ELR (cell line): Measurements from ENCODE around the gene RICTOR.
"Not testable (repeated sequence)": the region's sequence is repeated elsewhere in the genome, so short reads cannot be mapped to it uniquely, and the experiment has no call there.

ENCODE experiments used
- DNase-seq: peaks from one replicate; pipeline ENCODE4 v3.0.0-alpha.2; 2015; ENCODE audit warnings: low read depth

The RICTOR gene

DNA sequence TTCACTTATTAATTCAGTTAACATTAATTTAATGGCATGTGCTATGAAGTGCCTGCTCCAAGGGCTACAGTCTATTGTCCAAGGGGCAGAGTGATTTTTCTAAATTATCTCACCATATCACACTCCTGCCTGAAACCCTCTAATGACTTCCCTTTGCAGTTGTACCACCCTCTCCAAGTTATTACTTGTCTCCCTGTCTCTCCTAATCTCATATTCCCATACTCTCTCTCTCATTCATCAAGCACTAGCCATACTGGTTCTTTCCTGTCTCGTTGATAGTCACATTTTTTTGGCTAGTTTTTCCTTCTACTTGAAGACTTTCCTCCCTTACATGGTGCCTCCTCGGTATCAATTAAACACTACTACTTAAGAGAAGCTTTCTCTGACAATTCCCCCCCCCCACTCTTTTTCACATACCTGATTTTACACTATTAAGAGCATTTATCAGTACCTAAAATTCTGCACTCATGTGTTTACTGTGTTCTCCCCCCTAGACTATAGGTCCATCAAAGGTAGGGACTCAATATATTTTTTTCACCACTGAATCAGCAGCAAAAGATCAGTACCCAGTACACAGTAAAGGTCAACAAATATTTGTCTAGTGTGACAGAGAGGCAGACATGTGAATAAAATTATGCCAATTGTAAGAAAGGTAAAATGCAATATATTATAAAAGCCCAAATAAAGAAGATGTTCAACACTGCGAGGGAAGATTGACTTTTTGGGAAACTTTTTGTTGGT, 19.0 kb downstream of the RICTOR start:
- DNase-seq = no peak

GRCh38 chr5:39053189-39053588, 21.0 kb downstream of the RICTOR start:
- DNase-seq = no peak

- no peak for DNase-seq
These were observed 22.1 kb downstream of the RICTOR start for GRCh38 chr5:39052141-39052540.

DNA sequence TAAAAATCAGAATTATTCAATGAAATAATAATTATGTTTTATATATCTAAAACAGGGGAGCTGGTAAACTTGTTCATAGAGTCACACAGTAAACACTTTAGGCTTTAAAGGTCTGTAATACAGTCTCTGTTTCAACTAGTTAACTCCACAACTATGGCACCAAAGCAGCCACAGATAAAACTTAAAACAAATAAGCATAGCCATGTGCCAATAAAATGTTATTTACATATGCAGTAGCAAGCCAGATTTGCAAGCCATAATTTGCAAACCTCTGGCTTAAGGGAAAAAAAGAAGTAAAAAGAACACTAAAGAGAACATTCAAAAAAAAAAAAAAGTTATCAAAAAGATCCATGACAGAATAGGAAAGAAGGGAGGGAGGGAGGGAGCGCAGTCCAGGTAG, 24.9 kb downstream of the RICTOR start:
- no peak for DNase-seq

DNA sequence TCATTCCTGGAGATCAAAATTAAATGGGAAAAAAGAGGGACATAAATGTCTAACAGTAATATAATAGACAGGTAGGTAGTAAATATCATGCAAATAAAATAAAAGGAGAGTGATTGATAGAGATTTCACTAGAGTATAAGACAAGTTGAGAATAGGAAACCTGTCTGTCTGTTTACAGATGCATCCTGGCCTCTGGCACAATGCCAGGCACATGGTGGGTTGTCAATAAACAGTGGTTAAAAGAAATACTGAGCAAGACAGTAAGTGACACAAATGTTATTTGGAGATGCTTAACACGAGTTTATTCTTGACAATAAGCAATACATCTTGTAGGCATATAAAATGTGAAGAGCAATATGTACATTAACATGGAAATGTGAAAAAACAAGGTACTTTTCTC, 33.3 kb downstream of the RICTOR start:
- DNase-seq = no peak

DNA sequence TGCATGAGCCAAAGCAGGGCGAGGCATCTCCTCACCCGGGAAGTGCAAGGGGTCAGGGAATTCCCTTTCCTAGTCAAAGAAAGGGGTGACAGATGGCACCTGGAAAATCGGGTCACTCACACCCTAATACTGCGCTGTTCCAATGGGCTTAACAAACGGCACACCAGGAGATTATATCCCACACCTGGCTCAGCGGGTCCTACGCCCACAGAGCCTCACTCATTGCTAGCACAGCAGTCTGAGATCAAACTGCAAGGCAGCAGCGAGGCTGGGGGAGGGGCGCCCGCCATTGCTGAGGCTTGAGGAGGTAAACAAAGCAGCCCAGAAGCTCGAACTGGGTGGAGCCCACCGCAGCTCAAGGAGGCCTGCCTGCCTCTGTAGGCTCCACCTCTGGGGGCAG, 39.7 kb downstream of the RICTOR start:
- DNase-seq = not testable (repeated sequence)

DNA sequence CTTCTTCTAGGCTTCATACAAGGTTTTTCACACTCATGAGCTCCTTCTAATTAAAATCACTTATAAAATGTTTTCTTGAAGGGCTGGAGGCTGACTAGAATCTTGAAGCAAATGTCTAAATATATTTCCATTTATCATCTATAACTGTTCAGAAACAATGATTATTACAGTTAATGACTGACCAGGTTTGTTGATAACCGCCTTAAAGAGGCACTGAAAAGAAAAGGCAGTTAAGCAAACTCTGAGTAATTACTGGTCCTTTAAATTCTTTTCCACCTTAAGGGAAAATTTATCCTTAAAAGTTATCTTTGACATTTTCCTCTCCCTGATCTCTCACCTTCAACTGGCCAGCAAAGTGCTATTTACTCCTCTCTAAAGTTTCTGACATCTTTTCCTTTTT, 43.2 kb downstream of the RICTOR start:
- no peak for DNase-seq

DNA sequence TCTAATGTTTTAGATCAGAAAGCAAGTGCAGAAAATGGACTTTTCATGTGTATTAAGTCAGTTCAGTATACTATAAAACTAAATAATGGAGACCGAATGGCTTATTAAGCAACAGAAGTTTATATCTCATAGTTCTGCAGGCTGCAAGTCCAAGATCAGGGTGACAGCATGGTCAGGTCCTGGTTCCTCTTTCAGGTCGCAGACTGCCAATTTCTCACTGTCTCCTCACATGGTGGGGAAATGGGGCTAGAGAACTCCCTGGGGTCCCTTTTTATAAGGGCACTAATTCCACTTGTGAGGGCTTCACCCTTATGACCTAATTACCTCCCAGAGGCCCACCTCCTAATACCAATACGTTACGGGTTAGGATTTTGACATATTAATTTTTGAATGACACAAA, 48.7 kb downstream of the RICTOR start:
- DNase-seq = no peak

- peak; percentile 61 for DNase-seq
These were observed 49.3 kb downstream of the RICTOR start for GRCh38 chr5:39024884-39025283.

- DNase-seq = peak; percentile 9
These were observed 50.2 kb downstream of the RICTOR start for GRCh38 chr5:39024005-39024404.

DNA sequence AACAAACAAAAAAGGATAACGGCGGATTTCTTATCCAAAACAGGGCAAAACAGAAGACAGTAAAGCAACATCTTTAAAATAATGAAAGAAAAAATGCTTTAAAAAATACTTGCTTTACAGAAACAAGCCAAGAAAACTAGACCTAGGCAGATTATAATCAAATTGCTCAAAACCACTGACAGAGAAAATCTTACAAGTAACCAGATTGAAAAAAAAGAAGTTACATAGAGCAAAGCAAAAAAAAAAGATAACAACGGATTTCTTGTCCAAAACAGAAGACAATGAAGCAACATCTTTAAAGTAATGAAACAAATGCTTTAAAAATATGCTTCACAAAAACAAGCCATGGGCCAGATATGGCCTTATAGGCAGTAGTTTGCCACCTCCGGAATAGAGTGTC, 51.1 kb downstream of the RICTOR start:
- DNase-seq = no peak

- DNase-seq = no peak
These were observed 52.0 kb downstream of the RICTOR start for GRCh38 chr5:39022151-39022550.

DNA sequence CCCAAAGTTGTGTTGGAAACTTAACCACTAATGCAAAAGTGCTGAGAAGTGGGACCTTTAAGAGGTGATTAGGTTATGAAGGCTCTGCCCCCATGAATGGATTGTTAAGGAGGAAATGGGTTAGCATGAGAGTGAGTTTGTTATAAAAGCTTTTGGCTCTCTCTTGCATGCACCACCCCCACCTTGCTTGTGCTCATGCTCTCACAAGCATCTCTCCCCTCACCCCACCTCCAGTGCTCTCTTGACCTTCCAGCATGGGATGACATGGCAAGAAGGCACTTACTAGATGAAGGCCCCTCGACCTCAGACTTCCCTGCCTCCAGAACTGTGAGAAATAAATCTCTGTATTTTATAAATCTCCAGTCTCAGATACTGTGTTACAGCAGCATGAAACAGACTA, 52.8 kb downstream of the RICTOR start:
- no peak for DNase-seq

DNA sequence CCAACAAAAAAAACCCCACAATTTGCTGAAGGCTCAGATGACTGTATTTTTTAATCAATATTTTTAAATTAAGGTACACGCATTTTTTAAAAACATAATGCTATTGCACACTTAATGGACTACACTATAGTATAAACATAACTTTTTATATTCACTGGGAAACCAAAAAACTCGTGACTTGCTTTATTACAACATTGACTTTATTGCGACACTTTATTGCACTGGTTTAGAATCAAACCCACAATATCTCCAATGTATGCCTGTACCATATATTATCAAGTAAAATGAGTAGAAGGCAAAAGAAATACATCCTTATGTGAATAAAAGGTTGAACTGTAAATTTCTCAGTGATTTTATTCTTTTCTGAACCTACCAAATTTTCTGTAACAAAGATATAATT, 53.7 kb downstream of the RICTOR start:
- DNase-seq = no peak

- DNase-seq = no peak
These were observed 54.9 kb downstream of the RICTOR start for GRCh38 chr5:39019254-39019653.

- no peak for DNase-seq
These were observed 56.7 kb downstream of the RICTOR start for GRCh38 chr5:39017504-39017903.

DNA sequence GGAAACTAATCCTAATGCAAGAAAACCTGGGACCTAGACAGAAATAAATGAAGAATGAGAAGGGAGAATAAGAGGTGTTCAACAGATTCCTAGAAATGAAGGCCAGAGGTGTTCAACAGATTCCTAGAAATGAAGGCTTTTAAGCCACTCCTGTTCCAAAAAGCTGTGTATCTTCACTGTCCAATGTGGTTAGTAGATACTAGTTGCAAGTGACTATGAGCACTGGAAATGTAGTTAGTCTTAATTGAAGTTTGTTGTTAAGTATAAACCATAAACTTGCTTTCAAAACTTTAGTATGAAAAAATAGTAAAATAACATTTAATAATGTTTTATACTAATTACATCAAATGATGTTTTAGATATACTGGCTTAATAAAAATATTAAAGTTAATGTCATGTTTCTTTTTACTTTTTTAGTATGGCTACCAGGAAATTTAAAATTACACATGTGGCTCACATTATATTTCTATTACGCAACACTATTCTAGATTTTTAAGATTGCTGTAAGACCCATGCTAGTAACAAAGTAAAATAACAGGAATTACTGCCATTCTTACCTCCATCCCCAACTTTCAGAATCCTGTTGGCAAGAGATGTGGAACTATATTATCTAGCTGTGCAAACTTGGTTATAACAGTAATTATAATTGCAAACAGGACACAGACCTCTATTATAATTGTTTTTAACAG, 57.5 kb downstream of the RICTOR start:
- DNase-seq = peak; percentile 15

GRCh38 chr5:39015743-39016586, 58.2 kb downstream of the RICTOR start:
- peak; percentile 83 for DNase-seq

DNA sequence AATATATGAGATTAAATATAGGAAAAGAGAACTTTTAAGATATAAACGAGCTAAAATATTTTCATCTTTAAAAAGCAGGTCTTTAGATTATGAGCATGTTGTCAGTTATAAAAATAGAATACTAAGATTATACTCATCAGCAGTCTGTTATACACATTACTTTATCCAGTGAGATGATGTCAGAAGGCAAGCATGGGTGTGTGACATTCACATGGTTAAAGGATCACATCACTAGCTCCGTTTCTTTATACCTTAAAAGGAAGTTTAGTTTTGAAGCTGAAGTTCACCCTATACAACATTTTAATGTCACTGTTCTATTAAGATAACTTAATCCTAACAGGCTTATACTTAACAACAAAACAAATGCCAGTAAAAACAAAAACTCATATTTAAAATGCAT, 59.6 kb downstream of the RICTOR start:
- peak; percentile 77 for DNase-seq

- DNase-seq = peak; percentile 12
These were observed 60.3 kb downstream of the RICTOR start for GRCh38 chr5:39013938-39014337.

- DNase-seq = not testable (repeated sequence)
These were observed 63.2 kb downstream of the RICTOR start for GRCh38 chr5:39010958-39011357.

DNA sequence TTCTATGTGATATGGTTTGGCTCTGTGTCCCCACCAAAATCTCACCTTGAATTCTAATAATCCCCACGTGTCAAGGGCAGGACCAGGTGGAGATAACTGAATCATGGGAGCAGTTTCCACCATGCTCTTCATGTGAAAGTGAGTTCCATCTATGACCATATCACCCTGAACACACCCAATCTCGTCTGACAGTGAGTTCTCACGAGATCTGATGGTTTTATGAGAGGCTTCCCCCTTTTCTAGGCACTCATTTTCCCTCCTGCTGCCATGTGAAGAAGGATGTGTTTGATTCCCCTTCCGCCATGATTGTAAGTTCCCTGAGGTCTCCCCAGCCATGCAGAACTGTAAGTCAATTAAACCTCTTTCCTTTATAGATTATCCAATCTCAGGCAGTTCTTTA, 64.2 kb downstream of the RICTOR start:
- no peak for DNase-seq

- DNase-seq = no peak
These were observed 64.9 kb downstream of the RICTOR start for GRCh38 chr5:39009280-39009679.
